Brain microvascular endothelial cell (primary cell): ENCODE results near the gene ATXN7L3.

Experiments used
- DNase-seq: peaks from one replicate; pipeline ENCODE4 v3.0.0-alpha.2; 2020
- H3K27ac ChIP-seq: fragments of 250-450 bp; sonication (Bioruptor Pico); 2 replicates; pipeline ENCODE4 v1.5.1; 2020; ENCODE audit warnings: mild to moderate bottlenecking, moderate library complexity
- H3K27me3 ChIP-seq: fragments of 250-450 bp; sonication (Bioruptor Pico); replicated peaks from 2 replicates; pipeline ENCODE4 v1.5.1; 2020; ENCODE audit warnings: mild to moderate bottlenecking
- H3K36me3 ChIP-seq: fragments of 250-450 bp; sonication (Bioruptor Pico); replicated peaks from 2 replicates; pipeline ENCODE4 v1.5.1; 2020; ENCODE audit warnings: mild to moderate bottlenecking
- H3K4me3 ChIP-seq: 2 replicates; pipeline ENCODE4 v1.5.1; 2011; ENCODE audit warnings: low read depth, mild to moderate bottlenecking, control low read depth, low read length, moderate library complexity
- in situ Hi-C: cut with HindIII; loops from 2 replicates; pipeline ENCODE4 v1.10.0; 2017; ENCODE audit warnings: low sequenced_read_pairs, low pct_ligation_motif_present
- TF ChIP-seq, protein P1 (sequence below): IDR thresholded peaks from 2 replicates; pipeline ENCODE4 v1.5.1; 2011; ENCODE audit warnings: low read depth, mild to moderate bottlenecking, moderate library complexity, low read length, control low read depth, inconsistent platforms; ENCODE audit errors: missing control alignments

The ATXN7L3 gene

DNA sequence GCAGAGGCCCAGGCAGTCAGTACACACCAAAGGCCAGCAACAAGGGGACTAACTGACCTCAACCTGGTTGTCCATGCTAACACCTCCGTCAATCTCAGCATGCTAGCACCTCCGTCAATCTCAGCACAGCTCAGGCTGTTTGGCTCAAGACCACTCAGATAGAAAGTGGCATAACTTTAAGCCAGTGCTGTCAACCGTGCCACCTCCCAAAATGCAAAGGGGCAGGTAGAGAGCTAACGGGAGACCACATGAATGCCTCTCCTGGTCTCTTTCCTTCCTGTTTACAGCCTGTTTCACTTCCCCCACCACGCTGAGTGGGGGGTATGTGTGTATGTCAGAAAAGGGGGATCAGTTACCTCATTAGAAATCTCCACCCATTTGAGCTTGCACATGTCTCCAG lies 16.5 kb upstream of the ATXN7L3 start:
- no peaks in the 10 kb centered on the region for H3K27me3 ChIP-seq
- no peak overlapping the region for H3K27ac ChIP-seq
- in situ Hi-C loops = no loop called here
- TF ChIP-seq, protein P1, sequence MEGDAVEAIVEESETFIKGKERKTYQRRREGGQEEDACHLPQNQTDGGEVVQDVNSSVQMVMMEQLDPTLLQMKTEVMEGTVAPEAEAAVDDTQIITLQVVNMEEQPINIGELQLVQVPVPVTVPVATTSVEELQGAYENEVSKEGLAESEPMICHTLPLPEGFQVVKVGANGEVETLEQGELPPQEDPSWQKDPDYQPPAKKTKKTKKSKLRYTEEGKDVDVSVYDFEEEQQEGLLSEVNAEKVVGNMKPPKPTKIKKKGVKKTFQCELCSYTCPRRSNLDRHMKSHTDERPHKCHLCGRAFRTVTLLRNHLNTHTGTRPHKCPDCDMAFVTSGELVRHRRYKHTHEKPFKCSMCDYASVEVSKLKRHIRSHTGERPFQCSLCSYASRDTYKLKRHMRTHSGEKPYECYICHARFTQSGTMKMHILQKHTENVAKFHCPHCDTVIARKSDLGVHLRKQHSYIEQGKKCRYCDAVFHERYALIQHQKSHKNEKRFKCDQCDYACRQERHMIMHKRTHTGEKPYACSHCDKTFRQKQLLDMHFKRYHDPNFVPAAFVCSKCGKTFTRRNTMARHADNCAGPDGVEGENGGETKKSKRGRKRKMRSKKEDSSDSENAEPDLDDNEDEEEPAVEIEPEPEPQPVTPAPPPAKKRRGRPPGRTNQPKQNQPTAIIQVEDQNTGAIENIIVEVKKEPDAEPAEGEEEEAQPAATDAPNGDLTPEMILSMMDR = no peak
- no peak for DNase-seq
- H3K36me3 ChIP-seq = peaks cover 42% of the 10 kb centered on the region
- no peak overlapping the region for H3K4me3 ChIP-seq

DNA sequence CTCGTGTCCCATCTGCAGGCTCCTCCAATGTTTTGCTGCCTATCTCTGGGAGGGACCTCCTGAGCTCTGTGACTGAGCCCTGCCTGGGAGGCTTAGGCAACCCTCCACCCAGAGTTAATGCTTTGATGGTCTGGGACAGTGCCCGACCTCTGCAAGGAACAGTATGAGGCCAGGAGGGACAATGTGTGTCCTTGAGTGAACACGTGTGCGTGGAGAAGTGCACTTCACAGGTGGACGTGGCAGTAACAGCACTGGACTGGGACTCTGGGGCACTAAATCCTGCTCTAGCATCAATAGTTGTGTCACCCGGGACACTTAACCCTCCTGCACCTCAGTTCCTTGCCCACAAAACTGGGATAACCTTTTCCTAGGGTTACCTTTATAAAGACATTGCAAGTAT lies 15.2 kb upstream of the ATXN7L3 start:
- Histone ChIP-seq H3K4me3 (no peak overlapping the region), H3K36me3 (peaks cover 49% of the 10 kb centered on the region), H3K27ac (no peak overlapping the region), H3K27me3 (no peaks in the 10 kb centered on the region)
- in situ Hi-C loops = no loop called here
- TF ChIP-seq, protein P1 = no peak
- no peak for DNase-seq

DNA sequence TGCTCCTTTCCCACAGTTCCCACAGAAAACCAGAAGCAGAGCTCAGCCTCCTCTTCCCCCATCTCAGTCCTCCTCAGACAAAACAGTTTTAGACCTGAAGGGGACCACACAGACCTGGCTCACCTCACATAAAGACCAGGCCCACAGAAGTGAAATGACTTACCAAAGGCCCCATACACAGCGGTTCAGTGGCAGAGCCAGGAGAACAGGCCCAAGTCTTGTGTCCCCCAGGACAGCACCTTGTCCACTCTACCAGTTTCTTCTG lies 14.5 kb upstream of the ATXN7L3 start:
- in situ Hi-C loops = no loop called here
- peaks cover 55% of the 10 kb centered on the region for H3K36me3 ChIP-seq

DNA sequence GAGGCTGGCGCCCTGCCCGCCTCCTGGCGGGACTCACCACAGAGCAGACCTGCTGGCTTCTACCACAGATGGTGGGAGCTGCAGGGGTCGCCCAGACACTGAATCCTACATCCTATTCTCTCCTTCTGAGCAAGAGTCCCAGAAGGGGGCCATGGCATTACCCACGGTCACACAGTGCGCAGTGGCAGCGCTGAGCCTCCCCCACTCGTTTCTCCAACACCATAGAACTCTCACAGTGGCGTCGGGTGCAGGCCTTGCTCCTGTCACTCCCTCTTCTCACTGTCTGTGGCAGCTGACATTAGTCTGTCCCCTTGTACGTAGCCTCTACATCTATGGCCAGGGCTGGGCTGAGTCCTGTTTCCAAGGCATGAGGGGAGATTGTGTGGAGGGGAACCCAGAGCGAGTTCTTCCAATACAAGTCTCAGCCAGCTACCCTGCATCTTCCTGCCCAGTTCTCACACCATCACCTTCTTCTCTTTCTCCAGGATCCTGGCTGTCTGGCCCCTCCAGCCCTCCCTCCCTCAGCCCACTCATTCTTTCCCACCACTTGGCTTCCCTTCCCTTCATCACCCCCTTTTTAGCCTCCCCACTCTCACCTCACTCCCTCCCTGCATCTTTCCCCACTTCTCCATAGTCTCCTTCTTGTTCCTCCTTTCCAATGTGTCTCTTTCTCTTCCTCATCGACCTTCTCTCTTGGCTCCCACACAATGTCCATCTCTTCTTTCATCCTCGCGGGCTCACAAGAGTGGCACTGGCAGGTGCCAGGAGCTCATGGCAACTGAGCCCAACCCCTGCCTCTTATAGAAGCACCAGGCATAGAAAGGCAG lies 13.9 kb upstream of the ATXN7L3 start:
- Histone ChIP-seq H3K27me3 (no peaks in the 10 kb centered on the region), H3K4me3 (no peak overlapping the region), H3K36me3 (peaks cover 58% of the 10 kb centered on the region), H3K27ac (no peak overlapping the region)
- TF ChIP-seq, protein P1 = no peak
- in situ Hi-C loops = no loop called here
- no peak for DNase-seq

More for the DNA sequence above, 14.5 kb upstream of the ATXN7L3 start:
- Histone ChIP-seq H3K27me3 (no peaks in the 10 kb centered on the region), H3K27ac (no peak overlapping the region), H3K4me3 (no peak overlapping the region)
- no peak for DNase-seq
- TF ChIP-seq, protein P1 = no peak

DNA sequence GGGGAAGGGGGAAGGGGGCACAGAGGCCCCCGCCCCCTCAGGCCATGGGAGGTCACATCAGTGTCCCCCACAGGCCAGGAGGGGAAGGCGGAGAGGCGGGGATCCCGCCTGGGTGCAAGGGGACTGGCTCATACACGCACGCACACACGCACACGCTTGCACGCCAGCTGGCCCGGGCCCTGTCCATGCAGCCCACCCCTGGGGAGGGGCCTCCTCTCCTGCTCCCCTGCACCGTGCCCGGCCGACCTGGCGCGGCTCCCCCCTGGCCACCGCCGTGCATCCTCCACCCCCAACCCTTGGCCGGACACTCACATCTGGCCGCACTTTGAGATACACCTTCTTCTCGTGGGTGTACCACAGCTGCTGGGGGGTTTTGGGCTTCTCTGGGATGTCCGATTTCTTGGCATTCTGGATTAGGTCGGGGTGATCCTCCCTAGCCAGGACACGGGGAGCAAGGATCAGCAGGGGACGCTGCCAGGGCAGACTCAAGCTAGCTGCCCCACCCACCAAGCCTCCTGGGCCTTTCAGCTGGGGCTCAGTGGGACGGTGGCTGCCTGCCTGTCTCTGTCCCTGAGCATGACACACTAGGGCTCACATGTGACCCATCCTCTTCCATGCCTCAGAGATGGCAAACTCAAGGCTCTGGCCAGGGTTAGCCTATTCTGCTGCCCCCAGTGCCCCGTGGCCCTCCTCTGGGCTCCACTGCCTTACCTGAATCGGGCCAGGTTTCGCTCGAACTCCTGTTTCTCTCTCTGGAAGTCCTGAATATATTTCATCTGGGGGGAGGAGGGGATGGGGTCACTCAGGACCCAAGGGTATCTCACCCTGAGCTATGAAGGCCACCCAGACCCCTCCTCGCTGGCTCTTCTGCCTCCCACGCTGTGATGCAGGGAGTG lies 13.1 kb upstream of the ATXN7L3 start:
- TF ChIP-seq, protein P1 = no peak
- Histone ChIP-seq H3K27ac (no peak overlapping the region), H3K4me3 (no peak overlapping the region), H3K27me3 (no peaks in the 10 kb centered on the region), H3K36me3 (peaks cover 64% of the 10 kb centered on the region)
- no peak for DNase-seq
- in situ Hi-C loops = no loop called here
